ENCODE results near the gene MICAL1. TPM values are rescaled to one million over a fixed set of nuclear protein-coding genes. Genes with fewer than 3 reads are reported as not detected.
A peak's percentile ranks its signal among the peaks of the same experiment; 100 is the strongest.

MICAL1 gene
- total RNA-seq, 2 experiments from 2014 or later, result 69.2 to 101 TPM

- intact Hi-C loops (cut with micrococcal nuclease; ENCODE audit: unreplicated experiment), result no loop called here
- no peak overlapping the region for H3K4me2 ChIP-seq (ENCODE audit: low read length)
Observed at GRCh38 chr6:109448615-109449014, 7.0 kb downstream of the MICAL1 start.

GRCh38 chr6:109447878-109448555 is 7.6 kb downstream of the MICAL1 start:
- H3K27ac ChIP-seq (ENCODE audit: low read depth, low read length, poor library complexity, severe bottlenecking), result no peak overlapping the region
- intact Hi-C loops (cut with micrococcal nuclease; ENCODE audit: unreplicated experiment), result no loop called here
- DNase-seq (ENCODE audit: low spot score), result no peak
- POLR2A ChIA-PET, result interaction anchor here (1.4 kb wide), 1 partner anchor 8 kb away, joined by 4 read pairs; the partner anchor contains the start of gene MICAL1
- H3K4me2 ChIP-seq (ENCODE audit: low read length), result no peak overlapping the region
- BruUV-seq (replicated peaks), result no TSS peak
- TF ChIP-seq EZH2phosphoT487 (IDR thresholded peaks at IDR 0.05; ENCODE audit: borderline replicate concordance, low read depth, low read length), result no peak
- peak; percentile 39 for TF ChIP-seq CTCF (conservative IDR thresholded peaks at IDR 0.05; ENCODE audit: low read length)
- CTCF ChIA-PET (ENCODE audit: unreplicated experiment), result no interaction called here
- no peak overlapping the region for H3K4me3 ChIP-seq (ENCODE audit: low read depth, low read length, poor library complexity, severe bottlenecking)
- no peaks in the 10 kb centered on the region for H4K20me1 ChIP-seq (ENCODE audit: insufficient read depth, low read length)
- no peaks in the 10 kb centered on the region for H3K9me2 ChIP-seq (ENCODE audit: insufficient read depth, low read length)
- peaks cover 85% of the 10 kb centered on the region for H3K36me3 ChIP-seq (ENCODE audit: insufficient read depth, low read length)
- peaks cover under 1% of the 10 kb centered on the region; the same call in 1 of the 2 replicates for H3K79me2 ChIP-seq (ENCODE audit: insufficient read depth, low read depth, low read length)
- no peaks in the 10 kb centered on the region for H3K9me3 ChIP-seq (ENCODE audit: low read length)
- no peak overlapping the region for H2AFZ ChIP-seq (ENCODE audit: low read length)
- H3K4me1 ChIP-seq (ENCODE audit: insufficient read depth, low read length, poor library complexity, severe bottlenecking), result peaks cover 34% of the 10 kb centered on the region

More at GRCh38 chr6:109448615-109449014, 7.0 kb downstream of the MICAL1 start:
- POLR2A ChIA-PET, result no interaction called here
- no TSS peak for BruUV-seq (replicated peaks)
- Histone ChIP-seq H2AFZ (ENCODE audit: low read length) (no peak overlapping the region), H4K20me1 (ENCODE audit: insufficient read depth, low read length) (no peaks in the 10 kb centered on the region), H3K36me3 (ENCODE audit: insufficient read depth, low read length) (peaks cover 85% of the 10 kb centered on the region), H3K9me3 (ENCODE audit: low read length) (no peaks in the 10 kb centered on the region), H3K9me2 (ENCODE audit: insufficient read depth, low read length) (no peaks in the 10 kb centered on the region), H3K4me3 (ENCODE audit: low read depth, low read length, poor library complexity, severe bottlenecking) (no peak overlapping the region), H3K27ac (ENCODE audit: low read depth, low read length, poor library complexity, severe bottlenecking) (no peak overlapping the region), H3K79me2 (ENCODE audit: insufficient read depth, low read depth, low read length) (peaks cover 6% of the 10 kb centered on the region; the same call in 1 of the 2 replicates), H3K4me1 (ENCODE audit: insufficient read depth, low read length, poor library complexity, severe bottlenecking) (peaks cover 39% of the 10 kb centered on the region)
- DNase-seq (ENCODE audit: low spot score), result no peak
- CTCF ChIA-PET (ENCODE audit: unreplicated experiment), result no interaction called here
- TF ChIP-seq CTCF (conservative IDR thresholded peaks at IDR 0.05; ENCODE audit: low read length) (no peak), EZH2phosphoT487 (IDR thresholded peaks at IDR 0.05; ENCODE audit: borderline replicate concordance, low read depth, low read length) (no peak)

GRCh38 chr6:109447087-109447486 is 8.5 kb downstream of the MICAL1 start:
- Histone ChIP-seq H3K4me3 (ENCODE audit: low read depth, low read length, poor library complexity, severe bottlenecking) (no peak overlapping the region), H3K9me2 (ENCODE audit: insufficient read depth, low read length) (no peaks in the 10 kb centered on the region), H3K27ac (ENCODE audit: low read depth, low read length, poor library complexity, severe bottlenecking) (no peak overlapping the region), H3K9me3 (ENCODE audit: low read length) (no peaks in the 10 kb centered on the region), H2AFZ (ENCODE audit: low read length) (no peak overlapping the region), H4K20me1 (ENCODE audit: insufficient read depth, low read length) (no peaks in the 10 kb centered on the region), H3K4me2 (ENCODE audit: low read length) (no peak overlapping the region), H3K36me3 (ENCODE audit: insufficient read depth, low read length) (peaks cover 87% of the 10 kb centered on the region), H3K4me1 (ENCODE audit: insufficient read depth, low read length, poor library complexity, severe bottlenecking) (peaks cover 26% of the 10 kb centered on the region), H3K79me2 (ENCODE audit: insufficient read depth, low read depth, low read length) (no peaks in the 10 kb centered on the region)
- TF ChIP-seq CTCF (conservative IDR thresholded peaks at IDR 0.05; ENCODE audit: low read length), result no peak
- no peak for TF ChIP-seq EZH2phosphoT487 (IDR thresholded peaks at IDR 0.05; ENCODE audit: borderline replicate concordance, low read depth, low read length)
- no TSS peak for BruUV-seq (replicated peaks)
- POLR2A ChIA-PET, result interaction anchor here (1.4 kb wide), 1 partner anchor 9 kb away, joined by 4 read pairs; the partner anchor contains the start of gene MICAL1
- intact Hi-C loops (cut with micrococcal nuclease; ENCODE audit: unreplicated experiment), result no loop called here
- no peak for DNase-seq (ENCODE audit: low spot score)
- CTCF ChIA-PET (ENCODE audit: unreplicated experiment), result no interaction called here
